ENCODE results near the gene DEFB108B.
"Not testable (repeated sequence)": the region's sequence is repeated elsewhere in the genome, so short reads cannot be mapped to it uniquely, and the experiment has no call there.

The DEFB108B gene

DNA sequence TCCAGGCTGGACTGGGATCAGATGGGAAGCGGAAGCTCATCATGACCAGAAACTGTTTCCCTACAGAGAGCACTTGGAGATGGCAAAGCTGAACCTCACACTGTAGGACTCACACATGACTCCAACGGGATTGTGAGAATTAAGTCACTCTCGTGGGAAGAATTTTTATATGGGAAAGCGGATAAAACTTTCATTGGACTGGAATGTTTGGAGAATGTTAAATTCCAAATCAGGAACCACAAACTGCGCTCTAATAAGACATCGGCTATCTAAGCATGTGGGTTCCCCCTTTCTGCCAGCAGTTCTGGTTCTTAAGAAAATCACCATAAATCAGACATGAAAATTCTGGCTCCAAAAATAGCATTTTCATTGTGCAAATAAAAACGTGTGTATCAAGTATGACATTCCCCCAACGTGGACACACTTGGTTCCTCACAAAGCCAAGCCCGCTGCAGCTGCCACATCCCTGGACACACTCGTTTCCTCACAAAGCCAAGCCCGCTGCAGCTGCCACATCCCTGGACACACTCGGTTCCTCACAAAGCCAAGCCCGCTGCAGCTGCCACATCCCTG, 33.4 kb upstream of the DEFB108B start:
- H3K9me3 ChIP-seq; H3K4me1 ChIP-seq; H3K36me3 ChIP-seq; DNase-seq; H3K27me3 ChIP-seq; H3K4me3 ChIP-seq (ENCODE audit: low read depth, low read length): not testable (repeated sequence)

DNA sequence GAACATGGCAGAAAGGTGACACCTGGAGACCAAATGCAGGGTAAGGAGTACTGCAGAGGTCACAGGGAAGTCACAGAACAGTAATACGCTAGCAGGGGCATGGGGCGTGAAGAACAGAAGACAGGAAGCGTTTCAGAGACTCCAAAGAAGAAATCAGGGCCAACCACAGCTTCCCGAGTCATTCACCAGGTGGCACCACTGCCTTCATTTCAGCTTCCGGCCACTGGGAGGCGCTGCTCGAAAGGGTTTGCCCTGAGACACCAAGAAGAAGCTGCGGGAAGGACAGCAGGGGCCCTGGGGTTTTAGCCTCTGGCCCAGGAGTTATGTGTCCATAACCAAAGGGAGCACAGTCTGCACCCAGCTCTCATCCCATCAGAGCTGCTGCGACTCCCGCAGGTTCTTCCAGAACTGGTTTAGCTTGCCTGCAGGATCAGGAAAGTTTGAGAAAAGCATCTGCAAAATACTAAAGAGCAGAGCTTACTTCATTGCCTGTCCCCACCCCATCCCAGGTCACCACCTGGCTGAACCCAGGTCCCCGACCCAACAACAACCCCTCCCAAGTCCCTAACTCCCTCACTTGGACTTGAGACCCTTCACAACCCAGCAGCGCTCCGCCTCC, 32.6 kb upstream of the DEFB108B start:
- TF ChIP-seq, protein P1, sequence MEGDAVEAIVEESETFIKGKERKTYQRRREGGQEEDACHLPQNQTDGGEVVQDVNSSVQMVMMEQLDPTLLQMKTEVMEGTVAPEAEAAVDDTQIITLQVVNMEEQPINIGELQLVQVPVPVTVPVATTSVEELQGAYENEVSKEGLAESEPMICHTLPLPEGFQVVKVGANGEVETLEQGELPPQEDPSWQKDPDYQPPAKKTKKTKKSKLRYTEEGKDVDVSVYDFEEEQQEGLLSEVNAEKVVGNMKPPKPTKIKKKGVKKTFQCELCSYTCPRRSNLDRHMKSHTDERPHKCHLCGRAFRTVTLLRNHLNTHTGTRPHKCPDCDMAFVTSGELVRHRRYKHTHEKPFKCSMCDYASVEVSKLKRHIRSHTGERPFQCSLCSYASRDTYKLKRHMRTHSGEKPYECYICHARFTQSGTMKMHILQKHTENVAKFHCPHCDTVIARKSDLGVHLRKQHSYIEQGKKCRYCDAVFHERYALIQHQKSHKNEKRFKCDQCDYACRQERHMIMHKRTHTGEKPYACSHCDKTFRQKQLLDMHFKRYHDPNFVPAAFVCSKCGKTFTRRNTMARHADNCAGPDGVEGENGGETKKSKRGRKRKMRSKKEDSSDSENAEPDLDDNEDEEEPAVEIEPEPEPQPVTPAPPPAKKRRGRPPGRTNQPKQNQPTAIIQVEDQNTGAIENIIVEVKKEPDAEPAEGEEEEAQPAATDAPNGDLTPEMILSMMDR (IDR thresholded peaks at IDR 0.05; ENCODE audit: low read depth, low read length), result peak; percentile 85
- H3K9me3 ChIP-seq; H3K27me3 ChIP-seq; H3K4me1 ChIP-seq; H3K4me3 ChIP-seq (ENCODE audit: low read depth, low read length); H3K36me3 ChIP-seq: not testable (repeated sequence)
- peak; percentile 83 for DNase-seq

DNA sequence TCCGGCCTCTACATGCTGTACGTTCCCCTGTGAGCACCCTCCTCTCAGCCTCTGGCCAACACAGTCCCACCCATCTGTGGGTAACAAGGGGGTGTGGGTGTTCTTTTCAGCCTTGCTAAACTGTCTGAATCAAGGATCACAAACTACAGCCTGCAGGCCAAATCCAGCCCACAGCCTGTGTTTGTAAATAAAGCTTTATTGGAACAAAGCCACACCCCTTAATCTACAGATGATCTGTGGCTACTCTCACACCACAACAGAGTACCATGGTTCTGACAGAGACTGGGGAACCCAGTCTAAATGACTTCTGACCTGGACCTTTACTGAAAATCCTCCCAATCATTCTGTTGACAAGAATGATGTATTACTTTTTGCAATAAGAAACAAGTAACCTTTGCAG, 32.0 kb upstream of the DEFB108B start:
- H3K27me3 ChIP-seq; H3K4me3 ChIP-seq (ENCODE audit: low read depth, low read length); H3K36me3 ChIP-seq; H3K9me3 ChIP-seq; DNase-seq; H3K4me1 ChIP-seq: not testable (repeated sequence)

DNA sequence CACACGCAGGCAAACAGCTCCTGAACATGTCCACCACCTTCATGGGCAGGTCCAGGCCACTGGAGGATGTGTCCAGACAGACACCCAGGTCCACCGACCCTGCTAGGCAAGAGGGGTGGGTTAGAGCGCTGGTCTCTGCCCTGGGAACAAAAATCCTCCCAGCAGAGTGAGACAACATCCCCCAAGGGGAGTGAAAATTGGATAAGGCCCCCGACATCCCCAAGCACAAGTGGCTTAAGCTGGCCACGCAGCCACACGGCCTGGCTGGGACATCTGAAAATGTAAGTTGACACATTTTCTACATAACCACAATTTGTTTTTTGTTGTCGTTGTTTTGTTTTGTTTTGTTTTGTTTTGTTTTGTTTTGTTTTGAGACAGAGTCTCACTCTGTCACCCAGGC, 30.1 kb upstream of the DEFB108B start:
- H3K36me3 ChIP-seq; DNase-seq; H3K9me3 ChIP-seq; H3K4me1 ChIP-seq; H3K4me3 ChIP-seq (ENCODE audit: low read depth, low read length); H3K27me3 ChIP-seq: not testable (repeated sequence)

DNA sequence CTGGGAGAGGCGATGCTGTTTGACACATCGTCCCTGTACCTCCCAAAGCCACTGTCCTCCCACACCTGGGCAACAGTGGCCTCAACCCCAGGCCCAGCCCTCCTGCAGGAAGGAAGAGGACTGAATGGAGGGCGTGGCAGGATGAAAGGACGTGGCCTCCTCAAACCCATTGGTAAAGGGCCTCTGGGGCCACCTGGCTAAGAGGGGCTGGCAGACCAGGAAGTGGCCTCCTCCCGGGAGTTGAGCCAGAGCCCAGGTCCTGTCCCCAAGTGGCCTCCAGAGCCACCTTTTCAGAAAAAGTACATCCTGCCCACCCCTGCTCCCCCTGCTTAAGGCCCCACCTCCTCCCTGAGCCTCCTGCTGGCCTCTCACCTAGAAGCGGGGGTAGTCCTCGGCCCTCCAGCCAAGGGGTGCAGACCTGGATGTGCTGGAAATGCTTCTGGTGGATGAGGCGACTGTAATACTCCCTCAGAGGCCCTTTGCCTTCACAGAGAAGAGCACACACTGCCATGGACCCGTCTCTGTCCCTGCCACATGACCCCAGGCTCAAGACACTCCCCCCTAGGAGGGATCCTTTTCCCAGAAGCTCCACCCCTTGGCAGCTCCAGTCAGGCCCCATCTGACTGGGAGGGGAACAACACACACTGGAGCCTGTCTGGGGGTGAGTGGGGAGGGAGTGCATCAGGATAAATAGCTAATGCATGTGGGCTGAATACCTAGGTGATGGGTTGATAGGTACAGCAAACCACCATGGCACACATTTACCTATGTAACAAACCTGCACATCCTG, 28.6 kb upstream of the DEFB108B start:
- not testable (repeated sequence) for H3K4me1 ChIP-seq; H3K27me3 ChIP-seq; H3K4me3 ChIP-seq (ENCODE audit: low read depth, low read length); DNase-seq; H3K36me3 ChIP-seq; H3K9me3 ChIP-seq

DNA sequence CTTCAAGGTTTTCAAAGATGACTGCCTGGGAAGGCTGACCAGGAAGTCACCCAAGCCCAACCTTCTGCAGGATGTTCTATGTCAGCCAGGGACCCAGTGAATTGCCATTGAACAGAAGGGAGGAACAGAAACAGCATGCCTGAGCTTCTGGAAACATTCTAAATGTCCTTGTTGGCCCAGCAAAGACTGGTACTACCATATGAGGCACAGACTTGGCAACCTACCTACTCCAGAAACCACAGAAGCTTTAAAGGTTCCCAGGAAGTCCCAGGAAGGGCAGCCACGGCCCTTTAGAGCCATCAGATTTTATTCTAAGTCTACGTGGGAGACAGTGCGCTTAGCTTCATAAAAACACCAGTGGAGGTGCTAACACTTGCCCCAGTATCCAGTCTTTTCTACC, 20.5 kb upstream of the DEFB108B start:
- H3K4me3 ChIP-seq (ENCODE audit: low read depth, low read length); H3K36me3 ChIP-seq; H3K4me1 ChIP-seq; H3K27me3 ChIP-seq; H3K9me3 ChIP-seq; DNase-seq: not testable (repeated sequence)

DNA sequence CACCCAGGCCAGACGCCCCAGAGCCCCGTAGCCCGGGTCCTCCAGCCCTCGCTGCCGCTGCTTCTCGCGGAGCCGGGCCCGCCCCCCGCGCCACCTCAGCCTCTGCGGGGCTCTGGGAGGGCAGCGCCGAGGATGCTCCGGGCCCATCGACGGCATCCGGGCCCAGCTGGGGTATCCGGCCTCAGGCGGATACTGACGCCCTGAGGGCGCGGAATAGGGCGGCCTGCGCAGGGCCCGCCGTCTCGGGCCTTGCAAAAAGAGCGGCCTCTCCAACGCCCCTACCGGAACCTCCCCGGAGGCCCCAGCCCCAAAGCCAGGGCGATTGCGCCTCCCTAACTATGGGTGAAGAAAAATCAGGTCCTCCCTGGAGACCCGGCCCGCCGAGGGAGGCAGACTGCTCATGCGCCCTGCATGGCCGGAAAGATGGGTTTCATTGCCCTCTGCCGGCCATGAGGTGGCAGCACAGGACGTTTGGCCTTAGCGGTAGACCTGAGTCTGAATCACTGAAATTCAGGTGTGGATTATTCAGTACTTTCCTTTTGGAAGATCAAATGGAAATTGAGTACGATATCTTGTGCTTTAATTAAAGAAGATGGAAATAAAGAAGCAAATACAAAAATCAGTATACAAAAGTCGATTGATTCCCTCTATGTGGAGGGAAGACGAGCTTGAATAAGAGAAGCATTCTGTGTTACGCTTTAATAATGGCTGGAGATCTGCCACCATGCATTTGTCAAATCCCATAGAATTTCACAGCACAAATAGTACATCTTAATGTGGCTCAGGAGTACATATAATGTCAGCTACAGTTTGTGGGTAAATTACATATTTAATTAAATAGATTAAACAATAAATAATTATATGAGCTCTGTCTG, 19.3 kb upstream of the DEFB108B start:
- peak; percentile 88 for DNase-seq
- TF ChIP-seq, protein P1 (IDR thresholded peaks at IDR 0.05; ENCODE audit: low read depth, low read length), result peak; percentile 72
- H3K9me3 ChIP-seq, H3K27me3 ChIP-seq, H3K36me3 ChIP-seq, H3K4me1 ChIP-seq: not testable (repeated sequence)
- H3K4me3 ChIP-seq (ENCODE audit: low read depth, low read length), result peak overlapping the region; percentile 62

DNA sequence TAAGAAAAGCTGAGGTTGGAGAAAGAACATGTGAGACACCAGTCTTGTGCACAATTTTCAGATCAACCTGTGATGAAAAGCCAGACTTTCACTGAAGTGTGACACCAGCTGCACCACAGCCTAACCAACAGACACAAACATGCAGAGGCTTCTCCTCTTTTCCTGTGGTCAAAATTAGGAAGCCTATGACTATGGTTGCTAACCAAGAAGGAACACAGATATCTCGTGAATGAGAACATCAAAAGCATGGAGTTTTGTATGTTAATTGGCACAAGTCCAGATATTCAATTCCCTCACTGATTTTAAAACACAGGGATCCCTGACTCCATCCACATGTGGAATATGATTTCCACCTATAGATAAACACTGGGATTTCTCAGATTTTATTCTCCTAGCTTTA, 11.5 kb upstream of the DEFB108B start:
- H3K4me3 ChIP-seq (ENCODE audit: low read depth, low read length); H3K27me3 ChIP-seq; H3K4me1 ChIP-seq; H3K9me3 ChIP-seq; DNase-seq; H3K36me3 ChIP-seq: not testable (repeated sequence)

DNA sequence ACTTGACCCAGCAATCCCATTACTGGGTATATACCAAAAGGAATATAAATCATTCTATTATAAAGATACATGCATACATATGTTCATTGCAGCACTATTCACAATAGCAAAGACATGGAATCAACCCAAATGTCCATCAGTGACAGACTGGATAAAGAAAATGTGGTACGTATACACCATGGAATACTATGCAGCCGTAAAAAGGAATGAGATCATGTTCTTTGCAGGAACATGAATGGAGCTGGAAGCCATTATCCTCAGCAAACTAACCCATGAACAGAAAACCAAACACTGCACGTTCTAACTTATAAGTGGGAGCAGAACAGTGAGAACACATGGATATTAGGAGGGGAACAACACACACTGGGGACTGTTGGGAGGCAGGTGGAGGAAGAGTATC, 3.8 kb upstream of the DEFB108B start:
- not testable (repeated sequence) for H3K27me3 ChIP-seq; H3K36me3 ChIP-seq; H3K4me3 ChIP-seq (ENCODE audit: low read depth, low read length); H3K9me3 ChIP-seq; H3K4me1 ChIP-seq; DNase-seq

DNA sequence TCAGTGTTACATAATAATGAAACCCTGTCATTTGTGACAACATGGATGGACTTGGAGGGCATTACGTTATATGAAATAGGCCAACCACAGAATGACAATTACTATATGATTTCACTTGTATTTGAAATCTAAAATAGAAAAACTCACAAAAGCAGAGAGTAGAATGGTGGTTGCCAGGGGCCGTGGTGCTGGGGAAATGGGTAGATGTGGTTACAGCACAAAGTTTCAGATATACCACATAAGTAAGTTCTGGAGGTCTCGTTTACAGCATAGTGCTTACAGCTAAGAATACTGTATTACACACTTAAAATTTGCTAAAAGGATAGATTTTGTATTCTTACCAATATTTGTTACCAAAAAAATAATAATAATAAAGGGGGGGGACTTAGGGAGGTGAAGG, 3.3 kb upstream of the DEFB108B start:
- DNase-seq; H3K9me3 ChIP-seq; H3K4me1 ChIP-seq; H3K27me3 ChIP-seq; H3K36me3 ChIP-seq; H3K4me3 ChIP-seq (ENCODE audit: low read depth, low read length): not testable (repeated sequence)

DNA sequence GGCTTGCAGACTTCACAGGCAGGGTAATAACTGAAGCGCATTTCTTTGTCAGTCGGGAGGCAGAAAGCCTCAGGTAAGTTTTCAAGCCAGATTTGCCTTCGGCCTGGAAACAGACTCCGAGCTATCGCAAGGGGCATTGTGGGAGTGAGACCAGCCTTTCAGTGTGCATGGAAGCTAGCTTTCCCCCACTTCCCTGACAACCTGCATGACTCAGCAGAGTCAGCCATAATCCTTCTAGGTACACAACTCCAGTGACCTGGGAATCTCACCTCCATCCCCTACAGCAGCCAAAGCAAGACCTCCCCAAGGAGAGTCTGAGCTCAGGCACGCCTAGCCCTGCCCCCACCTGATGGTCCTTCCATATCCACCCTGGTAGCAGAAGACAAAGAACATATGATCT, 9.7 kb downstream of the DEFB108B start:
- not testable (repeated sequence) for H3K4me3 ChIP-seq (ENCODE audit: low read depth, low read length); H3K36me3 ChIP-seq; H3K9me3 ChIP-seq; H3K27me3 ChIP-seq; H3K4me1 ChIP-seq; DNase-seq

DNA sequence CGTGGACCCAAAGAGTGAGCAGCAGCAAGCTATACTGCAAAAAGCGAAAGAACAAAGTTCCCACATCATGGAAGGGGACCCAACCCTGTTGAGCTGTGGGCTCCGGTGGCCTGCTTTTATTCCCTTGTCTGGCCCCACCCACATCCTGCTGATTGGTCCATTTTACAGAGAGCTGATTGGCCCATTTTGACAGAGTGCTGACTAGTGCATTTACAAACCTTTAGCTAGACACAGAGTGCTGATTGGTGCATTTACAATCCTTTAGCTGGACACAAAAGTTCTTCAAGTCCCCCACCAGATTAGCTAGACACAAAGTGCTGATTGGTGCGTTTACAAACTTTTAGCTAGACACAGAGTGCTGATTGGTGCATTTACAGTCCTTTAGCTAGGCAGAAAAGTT, 10.4 kb downstream of the DEFB108B start:
- H3K36me3 ChIP-seq; H3K4me3 ChIP-seq (ENCODE audit: low read depth, low read length); DNase-seq; H3K27me3 ChIP-seq; H3K4me1 ChIP-seq; H3K9me3 ChIP-seq: not testable (repeated sequence)

Data from BE2C (cell line).